ENCODE data around the gene SPINT1.
"Not testable (repeated sequence)": the region's sequence is repeated elsewhere in the genome, so short reads cannot be mapped to it uniquely, and the experiment has no call there.

The SPINT1 gene

GRCh38 chr15:40861147-40861546, 17.3 kb downstream of the SPINT1 start:
- not testable (repeated sequence) for DNase-seq

GRCh38 chr15:40863660-40864270, 19.9 kb downstream of the SPINT1 start:
- no peak for DNase-seq

GRCh38 chr15:40867199-40867598, 23.4 kb downstream of the SPINT1 start:
- DNase-seq = no peak

DNA sequence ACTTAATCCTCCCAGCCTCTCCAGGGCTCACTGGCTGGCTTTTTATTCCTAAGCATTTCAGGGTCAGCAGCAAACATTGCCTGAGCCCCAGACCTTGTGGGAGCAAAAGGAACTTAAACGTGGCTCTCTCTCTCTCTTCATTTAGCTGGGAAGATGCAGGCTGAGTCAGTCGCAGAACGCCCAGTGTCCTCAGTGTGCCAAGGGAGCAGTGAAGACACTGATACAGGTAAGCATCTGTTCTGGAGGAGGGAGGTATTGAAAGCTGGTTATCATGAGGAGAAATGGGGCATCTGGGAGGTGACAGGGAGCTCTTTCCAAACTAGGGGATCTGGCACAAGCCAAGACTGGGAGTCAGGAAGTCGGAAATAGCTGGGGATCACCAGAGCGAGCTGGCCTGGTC, 25.8 kb downstream of the SPINT1 start:
- no peak for DNase-seq

DNA sequence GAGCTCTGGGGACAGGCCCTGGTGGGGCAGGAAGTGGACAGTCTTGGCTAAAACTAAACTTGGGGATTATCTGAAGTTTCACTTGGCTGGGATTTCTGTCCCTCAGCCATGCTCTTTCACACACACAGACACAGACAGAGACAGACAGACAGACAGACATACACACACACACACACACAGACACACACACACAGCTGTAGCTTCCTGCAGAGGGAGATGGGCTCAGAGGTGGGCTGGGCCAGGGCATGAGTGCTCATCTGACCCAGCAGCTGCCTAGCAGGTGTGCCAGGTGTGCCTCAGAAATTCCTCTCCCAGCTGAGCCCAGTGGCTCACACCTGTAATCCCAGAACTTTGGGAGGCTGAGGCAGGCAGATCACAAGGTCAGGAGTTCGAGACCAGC, 26.9 kb downstream of the SPINT1 start:
- DNase-seq = no peak

GRCh38 chr15:40871749-40872617, 28.1 kb downstream of the SPINT1 start:
- DNase-seq = no peak

DNA sequence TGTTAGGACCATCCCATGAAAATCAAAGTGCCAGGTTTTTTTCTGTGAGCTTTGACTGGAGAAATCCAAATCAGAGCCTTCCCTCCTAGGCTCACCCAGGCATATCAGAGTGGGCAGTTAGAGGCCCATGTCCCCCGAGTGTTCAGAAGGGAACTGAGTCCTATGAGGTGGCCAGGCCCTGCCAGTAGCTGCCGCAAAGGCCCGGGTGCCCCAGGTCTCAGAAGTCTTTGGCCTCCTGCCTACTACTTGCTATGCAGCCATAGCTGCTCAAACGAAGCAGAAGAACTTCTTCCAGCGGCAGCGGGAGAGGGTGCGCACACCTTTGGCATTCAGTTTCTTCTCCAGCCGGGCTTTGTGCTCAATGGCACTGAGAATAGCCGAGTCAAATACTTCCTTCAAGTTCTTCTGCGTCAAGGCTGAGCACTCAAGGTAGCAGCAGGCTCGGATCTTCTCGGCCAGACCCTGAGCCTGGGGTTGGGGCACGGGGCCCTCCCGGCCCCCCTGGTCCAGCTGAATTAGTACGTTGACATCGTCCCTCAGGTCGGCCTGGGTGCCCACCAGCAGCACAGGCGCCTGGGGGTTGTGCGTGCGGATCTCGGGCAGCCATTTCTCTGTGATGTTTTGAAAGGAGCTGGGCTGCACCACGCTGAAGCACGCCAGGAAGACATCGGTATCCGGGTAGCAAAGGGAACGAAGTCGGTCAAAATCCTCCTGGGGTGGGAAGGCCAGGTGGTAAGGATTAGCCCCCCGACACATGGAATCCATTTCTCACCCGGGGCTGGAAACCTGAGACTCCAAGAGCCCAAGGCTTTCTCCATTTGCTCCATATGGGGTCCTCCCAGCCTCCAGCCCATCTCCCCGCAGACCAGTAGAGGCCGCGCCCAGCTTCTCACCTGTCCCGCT, 29.2 kb downstream of the SPINT1 start:
- DNase-seq = no peak

DNA sequence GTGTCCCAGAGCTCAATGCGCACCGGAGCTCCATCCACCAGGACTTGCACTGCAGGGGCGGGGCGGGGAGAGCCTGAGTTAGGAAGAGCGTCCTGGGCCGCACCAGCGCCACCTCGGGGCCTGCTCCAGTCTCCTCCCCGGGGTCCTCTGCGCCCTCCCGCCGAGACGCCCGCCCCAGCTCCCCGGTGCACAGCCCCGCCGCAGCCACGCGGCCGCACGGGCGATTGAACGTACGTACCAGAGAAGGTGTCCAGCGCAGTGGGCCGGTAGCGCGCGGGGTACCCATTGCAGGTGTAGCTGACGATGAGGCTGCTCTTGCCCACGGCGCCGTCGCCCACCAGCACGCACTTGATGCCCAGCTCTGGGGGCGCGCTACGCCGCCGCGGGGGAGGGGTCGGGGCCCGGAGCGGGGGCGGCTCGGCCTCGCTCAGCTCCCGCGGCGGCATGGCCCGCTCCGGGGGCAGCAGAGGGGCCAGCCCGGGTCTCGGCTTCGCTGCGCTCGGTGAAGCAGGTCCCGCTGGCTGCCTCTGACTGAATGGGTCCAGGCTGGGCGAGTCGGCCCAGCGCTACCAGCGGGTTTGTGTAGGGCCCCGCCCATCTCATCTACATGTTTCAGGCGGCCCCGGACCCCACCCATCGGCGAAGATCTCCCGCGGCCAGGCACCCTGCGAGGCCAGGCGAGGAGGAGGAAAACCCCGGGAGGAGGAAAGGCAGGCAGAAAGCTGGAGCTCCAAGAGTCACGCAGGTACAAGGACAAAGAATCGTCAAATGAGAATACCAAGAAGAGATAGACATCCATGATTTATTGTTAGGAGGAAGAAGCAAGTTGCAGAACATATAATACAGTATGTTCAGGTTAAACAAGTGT, 30.1 kb downstream of the SPINT1 start, which contains the start of gene RHOV:
RHOV (minus strand) TSS at position 541 of the 868 bp plus-strand sequence; CDS start at position 446, 95 bp downstream.
- no peak for DNase-seq

GRCh38 chr15:40875991-40876730, 32.3 kb downstream of the SPINT1 start:
- DNase-seq = no peak

DNA sequence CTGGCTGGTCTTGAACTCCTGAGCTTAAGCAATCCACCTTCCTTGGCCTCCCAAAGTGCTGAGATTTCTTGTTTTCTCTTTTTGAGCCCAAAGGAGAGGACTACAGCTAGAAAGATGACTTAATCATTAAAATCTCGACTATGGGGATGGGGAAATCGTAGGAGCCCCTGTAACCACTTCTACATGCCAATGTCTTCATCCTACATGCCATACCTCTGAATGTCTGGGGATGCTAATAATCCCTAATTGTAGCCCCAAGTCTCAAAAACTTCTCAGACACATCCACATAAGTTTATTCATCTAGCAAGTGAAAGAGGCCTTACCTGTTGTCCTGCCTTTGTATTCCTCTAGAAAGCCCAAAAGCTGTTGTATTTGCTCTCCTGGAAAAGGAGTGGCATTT, 33.8 kb downstream of the SPINT1 start:
- DNase-seq = no peak

DNA sequence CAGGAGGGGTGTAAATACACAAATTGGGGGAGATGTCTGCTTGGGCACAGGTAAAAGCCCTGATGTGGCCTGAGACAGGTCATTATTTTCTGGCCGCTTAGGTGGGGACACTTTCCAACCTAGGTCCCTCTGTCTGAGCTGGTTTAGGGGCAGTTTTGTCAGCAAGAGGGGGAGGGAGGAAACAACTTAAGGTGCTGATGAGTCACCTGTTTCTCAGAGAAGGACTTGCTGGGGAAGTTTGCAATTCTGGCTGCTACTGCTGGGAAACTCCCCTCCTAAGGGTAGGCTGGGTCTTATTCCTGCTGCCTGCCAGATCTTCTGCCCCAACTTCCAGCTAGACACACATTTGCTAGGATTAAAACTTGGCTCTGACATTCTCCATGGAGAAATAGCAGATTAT, 34.9 kb downstream of the SPINT1 start:
- DNase-seq = no peak

DNA sequence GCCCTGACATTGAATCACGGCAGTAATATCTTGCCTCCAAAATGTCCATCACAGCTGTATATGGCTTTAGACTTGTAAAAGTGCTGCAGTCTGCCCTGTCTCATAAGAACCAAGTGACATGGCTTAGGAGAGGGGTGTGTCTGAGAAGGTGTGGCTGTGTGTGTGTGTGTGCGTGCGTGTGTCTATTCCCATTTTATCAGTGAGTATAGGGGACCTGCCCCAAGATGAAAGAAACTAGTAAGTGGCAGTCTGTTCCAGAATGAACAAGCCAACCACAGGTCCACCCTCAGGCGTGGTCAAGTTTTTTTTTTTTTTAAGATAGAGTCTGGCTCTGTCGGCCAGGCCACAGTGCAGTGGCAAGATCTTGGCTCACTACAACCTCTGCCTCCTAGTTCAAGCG, 35.8 kb downstream of the SPINT1 start:
- no peak for DNase-seq

DNA sequence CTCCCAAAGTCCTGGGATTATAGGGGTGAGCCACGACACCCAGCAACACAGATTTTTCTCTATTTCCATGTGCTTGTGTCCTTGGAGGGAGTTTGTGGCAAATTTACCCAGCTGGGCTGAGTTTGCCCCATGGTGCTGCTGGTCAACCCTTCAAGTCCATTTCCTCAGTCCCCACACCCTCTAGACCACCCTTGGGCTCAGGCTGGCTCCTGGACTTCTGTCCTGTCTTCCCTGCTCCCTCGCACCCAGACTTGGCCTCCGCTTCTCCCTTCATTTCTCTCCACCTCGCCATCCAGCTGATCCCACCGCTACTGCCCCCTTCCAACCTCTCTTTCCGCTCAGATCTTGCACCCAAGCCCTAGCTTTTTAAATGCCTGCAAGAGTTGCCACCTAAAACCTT, 37.5 kb downstream of the SPINT1 start:
- no peak for DNase-seq

GRCh38 chr15:40886586-40886985, 42.7 kb downstream of the SPINT1 start:
- DNase-seq = no peak

DNA sequence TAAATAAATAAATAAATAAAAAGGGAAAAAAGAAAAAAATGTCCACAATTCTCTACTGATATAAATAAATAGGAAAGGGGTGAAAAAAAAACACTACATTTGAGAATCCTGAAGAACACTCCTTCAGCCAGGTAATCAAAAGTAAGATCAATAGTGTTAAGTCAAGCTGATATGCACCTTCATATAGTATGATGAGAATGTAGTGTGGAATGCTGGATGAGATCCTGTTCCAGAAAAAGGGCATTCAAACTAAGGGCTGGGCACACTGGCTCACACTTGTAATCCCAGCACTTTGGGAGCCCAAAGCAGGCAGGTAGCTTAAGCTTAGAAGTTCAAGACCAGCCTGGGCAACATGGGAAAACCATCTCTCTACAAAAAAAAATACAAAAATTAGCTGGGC, 45.3 kb downstream of the SPINT1 start:
- no peak for DNase-seq

DNA sequence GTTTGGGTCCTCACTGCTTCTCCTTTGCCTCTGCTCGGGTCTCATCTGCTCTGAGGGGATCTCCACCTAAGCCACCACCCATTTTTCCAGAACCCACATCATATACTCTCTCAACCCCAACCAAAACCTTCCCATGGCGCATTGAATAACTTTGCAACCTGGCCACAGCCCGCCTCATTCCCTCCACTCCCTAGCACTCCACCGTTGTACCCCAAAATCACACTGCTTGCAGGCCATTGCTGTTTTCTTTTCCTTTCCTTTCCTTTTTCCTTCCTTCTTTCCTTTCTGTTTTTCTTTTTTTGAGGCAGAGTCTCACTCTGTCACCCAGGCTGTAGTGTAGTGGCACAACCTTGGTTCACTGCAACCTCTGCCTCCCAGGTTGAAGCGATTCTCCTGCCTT, 47.3 kb downstream of the SPINT1 start:
- no peak for DNase-seq

DNA sequence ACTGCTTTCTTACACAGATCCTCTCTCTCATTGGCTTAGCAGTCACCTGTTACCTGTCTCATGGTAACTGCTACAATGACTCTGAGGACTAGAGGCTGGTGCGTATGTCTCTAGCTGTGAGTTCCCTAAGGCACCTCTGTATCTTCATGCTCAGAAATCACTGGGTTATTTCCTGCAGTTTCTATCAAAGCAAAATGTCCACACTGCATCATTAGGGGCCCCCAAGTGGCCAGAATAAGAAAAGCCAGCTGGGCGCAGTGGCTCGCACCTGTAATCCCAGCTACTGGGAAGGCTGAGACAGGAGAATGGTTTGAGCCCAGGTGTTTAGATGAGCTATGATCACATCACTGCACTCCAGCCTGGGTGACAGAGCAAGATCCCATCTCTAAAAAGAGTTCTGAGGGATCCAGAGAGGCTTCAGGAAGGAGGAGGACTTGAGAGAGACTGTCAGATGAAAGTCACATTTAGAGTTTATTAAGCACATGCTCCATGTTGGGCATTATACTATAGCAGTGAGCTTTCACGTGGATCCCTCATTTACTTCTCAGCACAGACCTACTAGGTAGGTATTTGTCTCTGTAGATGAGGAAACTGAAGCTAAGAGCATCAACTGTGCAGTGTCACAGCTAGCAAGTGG, 48.1 kb downstream of the SPINT1 start:
- DNase-seq = peak; percentile 18

GRCh38 chr15:40892447-40893012, 48.7 kb downstream of the SPINT1 start:
- no peak for DNase-seq

DNA sequence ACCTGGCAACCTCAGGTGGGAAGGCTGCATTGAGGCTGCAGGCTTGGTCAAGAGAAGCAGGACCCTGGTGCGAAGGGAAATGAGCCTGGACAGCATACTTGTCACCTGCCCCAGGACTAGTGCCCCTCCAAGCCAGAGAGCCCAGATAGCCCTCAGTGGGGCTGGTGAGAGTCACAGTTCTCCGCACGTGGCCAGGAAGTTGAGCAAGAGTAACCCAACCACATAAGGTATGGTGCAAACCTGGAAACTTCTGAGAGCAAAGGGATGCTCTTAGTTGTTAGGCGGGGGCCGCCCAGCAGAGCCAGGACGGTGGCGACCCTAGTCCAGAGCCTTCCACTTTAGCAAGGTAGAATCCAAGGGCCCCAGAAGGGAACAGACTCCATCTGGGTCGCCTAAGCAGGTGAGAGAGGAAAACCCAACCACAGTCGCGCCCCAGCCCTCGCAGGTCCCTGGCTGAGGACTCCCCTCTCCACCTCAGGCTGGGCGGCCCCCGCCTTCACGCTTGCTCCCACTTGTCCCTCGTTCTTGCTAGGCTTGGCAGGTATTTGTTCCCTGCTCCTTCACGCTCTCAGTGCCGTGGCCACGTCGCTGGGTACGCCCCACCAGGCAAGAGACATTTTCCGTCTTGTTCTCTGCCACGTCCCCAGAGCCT, 49.3 kb downstream of the SPINT1 start:
- DNase-seq = no peak
